CMK (cell line): ENCODE results near the gene SEMA6B.
"Not testable (repeated sequence)": the region's sequence is repeated elsewhere in the genome, so short reads cannot be mapped to it uniquely, and the experiment has no call there.

Experiments
- DNase-seq: peaks from one replicate; pipeline ENCODE4 v3.0.0-alpha.2; 2010; ENCODE audit warnings: low read depth

SEMA6B gene

DNA sequence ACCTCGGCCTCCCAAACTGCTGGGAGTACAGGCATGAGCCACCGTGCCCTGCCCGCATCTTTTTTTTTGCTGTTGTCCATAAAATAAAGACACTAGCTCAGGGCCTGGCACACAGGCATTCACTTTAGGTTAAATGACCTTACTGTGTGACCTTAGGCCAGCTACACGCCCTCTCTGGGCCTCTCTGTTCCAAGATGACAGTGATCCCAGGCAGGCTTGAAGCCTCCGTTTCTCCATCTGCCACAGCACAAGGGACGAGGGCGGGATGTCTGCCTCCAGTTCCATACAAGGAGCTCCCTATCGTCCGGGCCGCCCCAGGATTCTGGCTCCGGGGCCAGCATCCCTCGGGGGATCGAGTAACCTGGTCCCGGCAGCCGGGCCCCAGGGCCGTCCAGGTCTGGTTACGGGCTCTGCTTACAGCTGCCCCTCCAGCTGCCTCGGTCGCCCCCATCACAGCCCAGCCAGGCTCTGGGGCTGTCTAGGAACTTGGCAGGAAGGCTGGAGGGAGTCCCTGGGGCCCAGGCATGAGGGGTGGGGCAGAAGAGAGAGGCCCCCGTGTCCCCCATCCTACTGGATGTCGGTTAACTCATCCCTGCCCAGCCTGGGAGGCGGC, 11.9 kb upstream of the SEMA6B start:
- DNase-seq, result no peak

DNA sequence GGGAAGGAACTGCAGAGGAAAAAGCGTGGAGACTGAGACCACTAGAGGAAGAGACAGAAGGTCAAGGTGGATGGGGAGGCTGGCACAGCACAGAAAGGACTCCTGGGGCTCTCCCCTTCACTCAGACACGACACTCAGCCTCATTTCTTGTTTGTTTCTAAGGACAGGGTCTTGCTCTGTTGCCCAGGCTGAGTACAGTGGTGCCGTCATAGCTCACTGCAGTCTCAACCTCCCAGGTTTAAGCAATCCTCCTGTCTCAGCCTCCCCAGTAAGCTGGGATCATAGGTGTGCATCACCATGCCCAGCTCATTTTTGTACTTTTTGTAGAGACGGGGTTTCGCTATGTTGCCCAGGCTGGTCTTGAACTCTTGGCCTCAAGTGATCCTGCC, 11.4 kb upstream of the SEMA6B start:
- DNase-seq, result no peak

DNA sequence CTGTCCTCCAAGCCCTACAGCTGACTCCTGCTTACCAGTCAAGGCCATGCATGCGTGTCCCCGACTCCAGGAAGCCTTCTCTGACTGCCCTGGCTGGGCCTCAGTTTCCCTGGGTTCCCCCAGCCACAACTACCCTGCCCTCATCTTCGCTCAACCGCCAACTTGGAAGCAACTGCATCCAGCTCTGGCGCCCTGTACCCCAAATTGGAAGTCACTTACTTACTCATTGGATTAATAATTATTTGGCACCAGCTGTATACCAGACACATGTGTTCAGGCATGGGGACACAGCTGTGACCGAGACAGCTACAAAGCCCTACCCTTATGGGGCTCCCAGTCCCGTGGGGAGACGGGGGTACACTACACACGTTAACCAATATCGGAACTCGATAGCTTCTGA, 10.9 kb upstream of the SEMA6B start:
- DNase-seq, result no peak

DNA sequence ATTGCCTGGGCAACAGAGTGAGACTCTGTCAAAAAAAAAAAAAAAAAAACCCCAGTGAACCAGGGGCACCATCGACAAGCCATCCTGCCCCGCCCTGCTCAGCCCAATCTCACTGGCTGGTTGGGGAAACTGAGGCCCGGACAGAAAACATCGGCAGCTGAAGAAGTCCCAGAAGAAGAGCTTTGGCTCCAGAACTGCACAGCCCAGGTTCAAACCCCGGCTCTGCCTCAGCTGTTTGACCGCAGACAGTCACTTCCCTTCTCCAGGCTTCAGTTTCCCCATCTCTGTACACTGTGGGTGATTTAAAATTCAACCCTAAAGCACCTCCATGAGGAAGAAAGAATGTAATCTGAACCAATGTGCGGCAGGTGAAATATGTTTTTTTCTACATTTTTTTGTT, 9.4 kb upstream of the SEMA6B start:
- DNase-seq, result no peak

DNA sequence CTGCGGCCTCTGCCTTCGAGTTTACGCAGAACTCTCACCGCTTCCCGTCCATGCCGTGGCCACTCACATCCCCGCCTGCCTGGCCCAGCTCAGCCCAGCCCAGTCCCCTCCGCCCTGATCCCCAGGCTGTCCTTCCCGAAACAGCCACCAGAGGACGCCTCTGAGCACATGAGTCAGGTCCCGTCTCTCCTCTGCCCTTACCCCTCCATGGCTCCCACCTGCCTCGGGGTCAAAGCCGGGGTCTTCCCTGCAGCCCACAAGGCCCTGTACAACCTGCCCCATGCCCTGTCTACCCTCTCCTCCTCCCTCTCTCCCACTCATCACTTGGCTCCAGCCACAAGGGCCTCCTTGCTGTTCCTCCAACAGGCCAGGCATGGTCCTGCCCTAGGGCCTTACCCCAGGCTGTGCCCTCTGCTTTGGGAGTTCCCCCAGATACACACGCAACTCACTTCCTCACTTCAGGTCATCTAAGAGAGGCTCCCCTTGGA, 8.1 kb upstream of the SEMA6B start:
- DNase-seq, result peak; percentile 59

DNA sequence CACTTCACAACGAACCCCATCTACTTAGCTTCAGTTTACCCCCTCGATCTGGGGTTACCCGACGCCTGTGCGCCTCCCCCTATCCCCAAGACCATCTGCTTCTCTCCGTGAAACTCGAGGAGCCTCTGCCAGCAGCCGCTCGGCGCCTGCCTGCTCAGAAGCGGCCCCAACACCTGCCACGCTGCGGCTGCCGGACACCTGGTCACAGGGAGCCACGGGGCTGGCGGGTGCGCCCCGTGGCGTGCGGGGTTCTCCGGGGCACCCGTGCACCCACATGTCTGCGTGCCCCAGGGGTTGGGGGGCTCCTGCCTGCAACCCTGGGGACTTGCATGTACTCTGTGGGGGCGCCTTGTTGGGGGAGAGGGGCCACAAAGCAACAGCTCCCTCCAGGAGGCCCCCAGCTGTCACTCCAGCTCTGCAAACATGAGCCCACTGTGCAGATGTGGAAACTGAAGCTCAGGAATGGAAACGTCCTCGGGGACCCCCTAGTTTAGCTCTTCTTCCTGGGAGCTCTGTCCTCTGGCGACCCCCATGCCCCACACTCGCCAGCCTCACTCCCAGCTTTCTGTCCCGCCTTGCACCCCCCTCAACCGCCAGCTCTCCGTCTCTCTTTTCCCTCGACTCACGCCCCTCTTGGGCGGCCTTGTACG, 7.0 kb upstream of the SEMA6B start:
- DNase-seq, result no peak

DNA sequence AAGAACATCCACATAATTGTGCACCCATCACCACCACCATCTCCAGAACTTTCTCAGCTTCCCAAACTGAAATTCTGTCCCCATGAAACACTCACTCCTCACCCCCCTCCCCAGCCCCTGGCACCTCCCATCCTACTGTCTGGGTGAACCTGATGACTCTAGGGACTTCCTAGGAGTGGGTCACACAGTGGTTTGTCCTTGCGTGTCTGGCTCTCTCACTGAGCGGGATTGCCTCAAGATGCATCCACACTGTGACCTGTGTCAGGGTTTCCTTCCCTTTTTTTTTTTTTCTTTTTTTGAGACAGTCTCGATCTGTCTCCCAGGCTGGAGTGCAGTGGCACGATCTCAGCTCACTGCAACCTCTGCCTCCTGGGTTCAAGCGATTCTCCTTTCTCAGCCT, 4.1 kb upstream of the SEMA6B start:
- DNase-seq, result not testable (repeated sequence)

DNA sequence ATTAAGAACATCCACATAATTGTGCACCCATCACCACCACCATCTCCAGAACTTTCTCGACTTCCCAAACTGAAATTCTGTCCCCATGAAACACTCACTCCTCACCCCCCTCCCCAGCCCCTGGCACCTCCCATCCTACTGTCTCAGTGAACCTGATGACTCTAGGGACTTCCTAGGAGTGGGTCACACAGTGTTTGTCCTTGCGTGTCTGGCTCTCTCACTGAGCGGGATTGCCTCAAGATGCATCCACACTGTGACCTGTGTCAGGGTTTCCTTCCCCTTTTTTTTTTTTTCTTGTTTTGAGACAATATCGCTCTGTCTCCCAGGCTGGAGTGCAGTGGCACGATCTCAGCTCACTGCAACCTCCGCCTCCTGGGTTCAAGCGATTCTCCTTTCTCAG, 2.6 kb upstream of the SEMA6B start:
- DNase-seq, result not testable (repeated sequence)

DNA sequence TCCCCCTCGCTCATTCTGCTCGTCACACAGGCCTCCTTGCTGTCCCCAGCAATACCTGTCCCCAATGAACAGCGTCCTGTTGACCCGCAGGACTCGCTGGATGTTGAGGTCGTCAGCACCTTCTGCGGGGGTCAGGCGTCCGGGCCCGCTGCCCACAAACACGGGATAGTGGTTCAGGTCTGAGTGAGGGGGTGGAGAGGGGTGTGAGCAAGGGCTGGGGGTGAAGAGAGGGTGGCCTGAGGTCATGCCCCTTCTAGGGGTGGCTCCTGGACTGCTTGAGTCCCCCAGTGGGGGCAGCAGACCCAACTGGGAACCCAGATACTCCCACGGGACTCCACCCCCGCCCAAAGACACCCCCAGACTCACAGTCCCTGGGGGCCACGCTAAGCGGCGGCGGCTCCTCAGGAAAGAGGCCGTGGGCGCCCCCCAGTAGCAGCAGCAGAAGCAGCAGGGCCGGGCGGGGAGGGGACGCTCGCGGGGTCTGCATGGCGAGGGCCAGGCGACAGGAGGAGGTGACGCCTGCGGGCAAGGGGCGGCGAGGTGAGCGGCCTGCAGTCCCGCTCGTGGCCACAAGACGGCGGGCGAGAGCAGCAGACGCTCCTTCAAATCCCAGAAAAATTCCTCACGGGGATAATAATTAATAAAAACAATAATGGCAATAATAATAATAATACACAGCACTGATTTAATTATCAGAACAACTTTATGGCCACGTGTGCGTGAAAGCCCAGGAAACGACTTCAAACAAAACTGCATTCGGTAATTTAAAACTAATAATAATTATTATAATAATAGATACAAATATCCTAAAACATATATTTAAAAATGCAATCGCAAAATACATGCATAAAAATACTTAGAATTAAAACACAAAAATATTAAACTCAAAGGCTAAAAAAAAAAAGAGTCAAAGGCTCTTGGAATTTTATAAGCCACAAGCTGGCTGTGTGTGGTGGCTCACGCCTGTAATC, 1.2 kb downstream of the SEMA6B start:
- DNase-seq, result no peak

DNA sequence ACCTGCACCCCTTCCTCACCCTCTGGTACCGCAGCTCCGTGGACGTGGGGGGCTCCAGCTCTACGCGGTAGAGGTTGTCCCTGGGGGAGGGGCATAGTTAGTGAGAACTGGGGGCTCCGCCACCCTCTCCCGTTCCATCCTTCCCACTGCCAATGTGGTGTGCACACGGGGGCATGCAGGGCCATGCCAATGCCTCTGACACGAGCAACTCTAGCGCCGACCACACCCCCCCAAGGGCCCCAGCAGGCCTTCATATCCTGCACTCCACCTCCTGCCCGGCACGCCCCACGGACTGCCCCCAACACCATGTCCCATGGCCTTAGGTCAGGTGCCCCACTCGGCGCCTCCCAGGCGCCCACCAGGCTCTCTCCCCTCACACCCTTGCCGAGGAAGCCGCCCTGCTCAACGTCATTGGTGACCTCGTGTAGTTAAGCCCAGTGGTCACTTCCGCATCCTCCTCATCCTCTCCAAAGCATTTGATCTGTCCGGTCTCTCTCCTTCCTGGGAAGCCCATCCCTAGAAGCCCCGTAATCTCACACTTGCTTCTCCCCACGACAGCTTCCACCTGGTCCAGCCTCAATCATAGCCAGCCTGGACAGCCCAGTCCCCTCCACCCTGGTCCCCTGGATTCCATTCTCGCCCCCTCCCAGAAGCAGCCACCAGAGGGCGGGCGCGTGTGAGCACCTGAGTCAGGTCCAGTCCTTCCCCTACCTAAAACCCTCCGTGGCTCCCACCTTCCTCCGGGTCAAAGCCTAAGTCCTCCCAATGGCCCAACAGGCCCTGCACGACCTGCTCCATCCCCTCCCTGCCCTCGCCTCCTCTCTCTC, 2.1 kb downstream of the SEMA6B start:
- DNase-seq, result no peak

DNA sequence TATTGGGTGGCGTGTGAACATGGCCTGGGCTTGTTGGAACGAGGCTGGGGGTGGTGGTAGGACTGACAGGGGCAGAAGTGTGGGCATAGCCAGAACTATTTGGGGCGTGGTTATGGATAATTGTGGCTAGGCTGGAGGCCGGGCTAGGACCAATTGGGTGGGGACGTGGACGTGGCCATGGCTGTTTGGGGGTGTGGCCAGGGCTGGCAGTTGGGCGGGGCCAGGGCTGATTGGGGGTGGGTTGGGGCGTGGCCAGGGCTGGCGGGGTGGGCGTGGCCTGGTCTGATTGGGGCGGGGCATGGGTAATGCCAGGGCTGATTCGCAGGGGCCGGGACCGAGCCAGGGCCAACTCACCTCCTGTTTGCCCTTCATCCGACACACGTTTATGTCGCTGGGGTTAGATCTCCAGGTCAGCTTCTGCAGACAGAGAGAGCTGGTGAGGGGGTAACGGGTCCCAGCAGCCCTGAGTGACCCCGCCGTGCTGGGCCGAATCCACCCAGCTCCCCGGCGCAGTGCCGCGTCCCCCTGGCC, 2.8 kb downstream of the SEMA6B start:
- peak; percentile 63 for DNase-seq

DNA sequence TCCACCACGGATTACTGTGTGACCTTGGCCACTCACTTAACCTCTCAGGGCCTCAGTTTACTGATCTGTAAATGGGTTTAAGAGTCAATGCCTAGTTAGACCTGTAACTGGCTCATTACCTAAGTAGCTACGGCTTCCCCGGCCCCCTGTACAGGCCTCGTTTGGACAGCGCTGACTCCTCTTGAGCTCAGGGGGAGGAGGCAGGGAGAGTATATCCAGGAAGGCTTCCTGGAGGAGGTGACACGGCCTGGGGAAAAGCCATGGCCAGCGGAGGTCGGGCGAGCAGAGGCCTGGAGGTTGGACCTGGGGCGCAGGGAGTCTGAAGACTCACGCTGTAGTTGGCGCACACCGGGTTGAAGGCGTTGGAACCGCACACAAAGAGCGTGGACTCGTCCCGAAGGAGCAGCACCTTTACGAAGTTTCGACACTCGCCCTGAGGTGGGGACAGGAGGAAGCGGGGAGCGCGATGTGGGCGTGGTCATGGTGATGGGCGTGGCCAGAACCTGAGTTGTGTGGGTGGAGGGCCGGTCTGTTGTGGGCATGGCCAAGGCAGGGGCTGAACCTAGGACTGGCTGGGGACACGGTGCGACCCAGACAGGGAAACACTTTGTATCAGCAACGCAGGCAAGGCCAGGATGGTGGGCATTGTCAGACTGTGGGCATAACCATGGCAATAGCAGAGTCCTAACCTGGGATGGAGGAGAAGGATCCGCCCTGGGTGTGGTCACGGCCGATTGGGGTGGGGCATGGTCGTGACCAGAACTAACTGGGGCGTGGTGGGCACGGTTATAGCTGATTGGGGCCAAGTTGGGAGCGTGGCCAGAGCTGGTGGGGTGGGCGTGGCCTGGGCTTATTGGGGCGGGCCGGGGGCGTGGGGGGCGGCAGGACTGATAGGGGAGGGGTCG, 3.6 kb downstream of the SEMA6B start:
- DNase-seq, result peak; percentile 70

DNA sequence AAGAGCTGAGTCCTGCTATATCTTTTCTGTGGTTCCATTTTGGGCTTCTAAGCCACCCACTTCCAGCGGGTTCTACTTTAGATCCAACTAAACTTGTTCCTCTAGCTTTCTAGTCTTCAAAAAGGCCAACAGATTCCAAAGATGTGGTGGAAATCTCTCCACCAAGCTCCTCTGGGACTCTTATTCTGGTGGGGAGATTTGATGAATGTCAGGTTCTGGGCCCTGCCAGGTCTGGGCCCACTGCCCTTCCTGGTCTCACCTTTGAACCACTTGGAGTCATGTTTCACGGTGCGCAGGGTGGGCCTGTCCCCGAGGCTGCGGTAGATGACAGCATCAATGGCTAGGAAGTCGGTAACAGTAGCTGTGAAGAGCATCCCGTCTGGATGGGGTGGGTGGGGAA, 4.8 kb downstream of the SEMA6B start:
- DNase-seq, result no peak

DNA sequence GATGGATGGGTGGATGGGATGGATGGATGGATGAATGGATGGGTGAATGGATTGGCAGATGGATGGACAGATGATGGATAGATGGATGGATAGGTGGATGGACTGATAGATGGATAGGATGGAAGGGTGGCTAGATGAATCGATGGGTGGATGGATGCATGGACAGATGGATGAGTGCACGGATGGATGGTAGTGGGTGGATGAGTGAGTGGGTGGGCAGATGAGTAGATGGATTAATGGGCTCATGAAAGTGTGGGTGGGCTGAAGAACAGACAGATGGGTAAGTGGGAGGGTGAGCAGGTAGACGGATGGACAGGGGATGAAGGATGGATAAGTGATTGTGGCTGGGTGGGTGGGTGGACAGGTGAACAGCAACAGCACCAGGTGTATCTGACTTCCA, 5.7 kb downstream of the SEMA6B start:
- DNase-seq, result no peak

DNA sequence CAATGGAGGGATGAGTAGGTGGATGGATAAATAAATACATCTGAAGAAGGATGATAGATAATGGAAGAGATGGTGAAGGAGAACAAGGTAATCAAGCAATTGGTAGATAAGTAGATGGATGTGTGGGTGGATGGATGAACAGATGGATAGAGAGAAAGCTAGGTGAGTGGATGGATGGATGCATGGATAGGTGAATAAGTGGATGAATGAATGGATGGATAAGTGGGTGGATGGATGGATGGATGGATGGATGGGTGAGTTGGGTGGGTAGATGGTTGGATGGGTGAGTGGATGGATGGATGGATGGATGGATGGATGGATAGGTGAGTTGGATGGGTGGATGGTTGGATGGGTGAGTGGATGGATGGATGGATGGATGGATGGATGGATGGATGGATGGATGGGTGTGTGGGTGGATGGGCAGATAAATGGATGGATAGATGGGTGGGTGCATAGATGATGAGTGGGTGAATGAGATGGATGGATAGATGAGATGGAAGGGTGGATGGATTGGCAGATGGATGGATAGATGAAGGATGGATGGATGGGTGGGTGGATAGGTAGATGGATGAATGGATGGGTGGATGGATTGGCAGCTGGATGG, 6.3 kb downstream of the SEMA6B start:
- DNase-seq, result no peak

DNA sequence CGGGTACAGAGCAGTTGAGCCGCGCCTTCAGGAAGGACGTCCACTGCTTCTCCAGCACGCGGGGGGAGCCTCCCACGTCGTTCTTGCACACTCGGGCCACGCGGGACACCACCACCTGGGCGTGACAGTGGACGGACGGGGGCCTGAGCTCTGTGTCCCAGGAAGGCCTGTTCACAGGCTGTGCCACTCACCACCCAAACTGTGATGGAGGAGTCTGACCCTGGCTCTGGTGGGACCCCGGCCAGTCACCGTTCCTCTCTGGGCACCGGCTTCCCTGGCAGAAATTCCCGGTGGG, 7.0 kb downstream of the SEMA6B start:
- DNase-seq, result no peak

DNA sequence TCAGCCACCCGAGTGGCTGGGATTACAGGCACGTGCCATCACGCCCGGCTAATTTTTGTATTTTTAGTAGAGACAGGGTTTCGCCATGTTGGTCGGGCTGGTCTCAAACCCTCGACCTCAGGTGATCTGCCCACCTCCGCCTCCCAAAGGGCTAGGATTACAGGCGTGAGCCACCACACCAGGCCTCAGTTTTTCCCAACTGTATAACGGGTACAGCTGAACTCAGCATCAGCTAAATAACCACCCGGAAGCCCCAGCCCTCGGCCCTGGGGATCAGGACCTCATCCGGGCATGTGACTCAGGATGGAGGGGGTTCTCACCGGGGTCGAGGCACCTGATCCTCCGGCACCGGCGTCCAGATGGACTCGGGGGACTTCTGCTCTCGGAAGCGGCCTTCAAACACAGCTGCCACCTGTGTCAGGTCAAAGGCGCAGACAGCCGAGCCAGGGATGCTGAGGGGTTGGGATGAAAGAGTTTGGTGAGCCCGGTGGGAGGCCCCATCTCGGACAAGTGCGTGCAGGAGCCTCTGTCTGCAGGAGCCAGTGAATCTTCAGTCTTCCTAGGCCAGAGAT, 8.9 kb downstream of the SEMA6B start:
- DNase-seq, result no peak

DNA sequence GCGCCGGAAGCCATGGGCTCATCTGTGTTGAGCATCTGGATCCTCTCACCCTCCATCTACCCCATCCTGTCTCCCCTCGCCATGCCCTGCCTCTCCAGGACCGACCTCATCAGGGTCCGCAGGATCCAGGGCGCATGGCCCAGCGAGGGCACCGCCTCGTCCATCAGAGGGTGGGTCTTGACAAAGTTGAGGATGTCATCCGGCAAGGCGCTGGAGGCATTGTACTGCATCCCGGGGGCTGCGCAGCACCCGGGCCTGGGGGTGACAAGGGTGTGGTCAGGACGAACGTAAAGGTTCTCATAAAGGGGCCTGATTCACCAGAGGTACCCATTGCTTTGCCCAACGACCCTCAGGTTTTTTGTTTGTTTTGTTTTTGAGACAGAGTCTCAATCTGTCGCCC, 9.5 kb downstream of the SEMA6B start:
- no peak for DNase-seq

DNA sequence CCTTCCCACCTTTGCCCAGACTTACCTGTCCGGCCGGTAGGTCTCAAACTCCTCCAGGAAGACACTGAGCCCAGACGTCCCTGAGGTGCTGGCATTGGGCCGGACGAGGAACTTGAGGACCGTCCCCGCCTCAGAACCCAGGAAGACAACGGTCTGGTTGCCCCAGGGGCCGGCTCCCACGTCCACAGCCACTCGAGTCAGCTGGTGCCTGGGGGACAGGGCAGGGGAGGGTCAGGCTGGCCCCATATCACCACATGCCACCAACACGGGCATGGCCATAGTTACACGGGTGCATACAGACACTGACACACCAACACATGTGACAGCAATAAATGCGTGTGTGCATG, 11.3 kb downstream of the SEMA6B start:
- no peak for DNase-seq
